Measurements from ENCODE around the gene PSMB3. TPM values are rescaled to one million over a fixed set of nuclear protein-coding genes. Genes with fewer than 3 reads are reported as not detected.
A peak's percentile ranks its signal among the peaks of the same experiment; 100 is the strongest.

Gene PSMB3
- total and polyA plus RNA-seq, 2 experiments from 2014 or later = 166 to 379 TPM

DNA sequence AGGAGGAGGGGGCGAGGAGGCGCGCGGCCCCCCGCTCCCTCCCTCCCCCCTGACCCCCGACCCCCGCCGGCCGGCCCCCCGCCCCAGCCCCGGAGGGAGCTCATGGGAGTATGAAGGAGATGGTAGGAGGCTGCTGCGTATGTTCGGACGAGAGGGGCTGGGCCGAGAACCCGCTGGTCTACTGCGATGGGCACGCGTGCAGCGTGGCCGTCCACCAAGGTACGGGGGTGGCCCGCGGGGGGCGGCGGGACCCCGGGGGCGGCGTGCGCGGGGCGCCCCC lies 47.1 kb upstream of the PSMB3 start:
- TF ChIP-seq, protein P1, sequence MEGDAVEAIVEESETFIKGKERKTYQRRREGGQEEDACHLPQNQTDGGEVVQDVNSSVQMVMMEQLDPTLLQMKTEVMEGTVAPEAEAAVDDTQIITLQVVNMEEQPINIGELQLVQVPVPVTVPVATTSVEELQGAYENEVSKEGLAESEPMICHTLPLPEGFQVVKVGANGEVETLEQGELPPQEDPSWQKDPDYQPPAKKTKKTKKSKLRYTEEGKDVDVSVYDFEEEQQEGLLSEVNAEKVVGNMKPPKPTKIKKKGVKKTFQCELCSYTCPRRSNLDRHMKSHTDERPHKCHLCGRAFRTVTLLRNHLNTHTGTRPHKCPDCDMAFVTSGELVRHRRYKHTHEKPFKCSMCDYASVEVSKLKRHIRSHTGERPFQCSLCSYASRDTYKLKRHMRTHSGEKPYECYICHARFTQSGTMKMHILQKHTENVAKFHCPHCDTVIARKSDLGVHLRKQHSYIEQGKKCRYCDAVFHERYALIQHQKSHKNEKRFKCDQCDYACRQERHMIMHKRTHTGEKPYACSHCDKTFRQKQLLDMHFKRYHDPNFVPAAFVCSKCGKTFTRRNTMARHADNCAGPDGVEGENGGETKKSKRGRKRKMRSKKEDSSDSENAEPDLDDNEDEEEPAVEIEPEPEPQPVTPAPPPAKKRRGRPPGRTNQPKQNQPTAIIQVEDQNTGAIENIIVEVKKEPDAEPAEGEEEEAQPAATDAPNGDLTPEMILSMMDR (IDR thresholded peaks at IDR 0.05; ENCODE audit: low read depth, low read length) = no peak
- H3K9me3 ChIP-seq (ENCODE audit: low read depth) = no peaks in the 10 kb centered on the region
- H3K4me1 ChIP-seq (ENCODE audit: low read depth) = peaks cover 4% of the 10 kb centered on the region
- H3K36me3 ChIP-seq = no peaks in the 10 kb centered on the region
- H3K27me3 ChIP-seq = peaks cover 15% of the 10 kb centered on the region
- peak overlapping the region; percentile 75 for H3K27ac ChIP-seq
- DNase-seq (ENCODE audit: low read depth in 1 of 2, low spot score in 1 of 2) = no peak
- peak overlapping the region; percentile 95 for H3K4me3 ChIP-seq

DNA sequence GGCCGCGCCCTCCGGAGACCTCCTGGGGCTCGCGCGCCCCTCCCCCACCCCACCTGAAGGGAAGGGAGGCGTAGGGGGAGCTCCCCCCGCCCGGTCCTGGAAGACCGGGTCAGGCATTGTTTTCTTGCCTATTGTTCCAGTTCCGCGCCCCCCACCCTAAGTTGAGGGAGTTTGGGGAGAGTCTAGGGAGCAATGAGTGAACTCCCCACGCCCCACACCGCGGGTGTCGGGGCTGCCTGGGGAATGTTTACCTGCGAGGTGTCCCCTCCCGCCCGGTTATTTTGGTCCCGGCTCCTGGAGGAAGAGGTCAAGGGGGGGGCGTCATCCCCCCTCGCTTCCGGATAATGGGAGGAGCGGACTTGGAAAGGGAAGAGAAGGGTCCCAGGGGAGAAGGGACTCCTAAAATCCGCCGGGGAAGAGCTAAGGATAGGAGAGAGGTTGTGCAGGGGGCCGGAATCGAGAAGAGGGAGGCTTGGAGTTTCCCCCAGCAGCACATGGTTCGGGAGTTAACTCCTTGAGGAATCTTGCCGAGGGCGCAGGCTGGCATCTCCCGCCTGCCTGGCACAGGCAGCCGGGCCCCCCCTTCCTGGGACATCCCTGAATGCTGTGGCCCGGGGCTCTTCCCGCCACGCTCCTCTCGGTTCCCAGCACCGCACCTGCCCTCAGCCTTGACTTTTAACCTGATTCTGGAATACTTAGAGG lies 46.6 kb upstream of the PSMB3 start:
- Histone ChIP-seq H3K27ac (peak overlapping the region; percentile 75), H3K4me3 (peak overlapping the region; percentile 95), H3K27me3 (peaks cover 11% of the 10 kb centered on the region), H3K9me3 (ENCODE audit: low read depth) (no peaks in the 10 kb centered on the region), H3K36me3 (no peaks in the 10 kb centered on the region), H3K4me1 (ENCODE audit: low read depth) (peaks cover 5% of the 10 kb centered on the region)
- TF ChIP-seq, protein P1 (IDR thresholded peaks at IDR 0.05; ENCODE audit: low read depth, low read length) = no peak
- DNase-seq (ENCODE audit: low read depth in 1 of 2, low spot score in 1 of 2) = peak; percentile 43 to 53

DNA sequence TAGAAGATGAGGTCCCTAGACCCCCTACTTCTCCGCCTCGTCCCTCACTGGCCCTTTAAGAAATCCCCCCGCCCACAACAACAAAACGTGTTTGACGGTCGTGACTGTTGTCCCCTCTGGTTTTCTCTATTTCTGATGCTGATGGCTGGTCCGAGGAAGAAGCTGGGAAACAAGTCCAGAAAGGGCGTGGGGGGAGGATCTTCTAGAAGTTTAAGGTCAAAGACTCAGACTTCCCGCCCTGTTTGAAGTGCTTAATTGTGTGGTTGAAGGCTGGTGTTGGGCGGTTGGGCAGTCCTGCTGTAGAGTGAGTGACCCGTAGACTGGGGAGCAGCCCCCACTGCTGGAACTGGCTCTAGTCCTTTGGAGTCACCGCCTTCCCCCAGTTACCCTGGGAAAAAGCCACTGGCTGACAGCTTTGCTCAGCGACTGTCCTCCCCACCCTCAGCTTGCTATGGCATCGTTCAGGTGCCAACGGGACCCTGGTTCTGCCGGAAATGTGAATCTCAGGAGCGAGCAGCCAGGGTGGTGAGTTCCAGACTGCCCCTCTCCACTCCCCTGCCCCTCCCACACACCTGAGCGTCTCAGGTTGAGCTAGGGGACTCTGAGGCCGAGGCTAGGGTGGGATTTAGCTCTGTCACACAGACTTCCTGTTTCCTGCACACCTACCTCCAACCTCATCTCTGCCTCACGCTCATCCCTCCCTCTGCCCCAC lies 45.9 kb upstream of the PSMB3 start:
- peak in 1 of 2 donors; percentile 19 for DNase-seq (ENCODE audit: low read depth in 1 of 2, low spot score in 1 of 2)
- Histone ChIP-seq H3K9me3 (ENCODE audit: low read depth) (no peaks in the 10 kb centered on the region), H3K27ac (no peak overlapping the region), H3K4me1 (ENCODE audit: low read depth) (peaks cover 8% of the 10 kb centered on the region), H3K36me3 (no peaks in the 10 kb centered on the region), H3K27me3 (peaks cover 4% of the 10 kb centered on the region), H3K4me3 (peak overlapping the region; percentile 95)
- TF ChIP-seq, protein P1 (IDR thresholded peaks at IDR 0.05; ENCODE audit: low read depth, low read length) = no peak

DNA sequence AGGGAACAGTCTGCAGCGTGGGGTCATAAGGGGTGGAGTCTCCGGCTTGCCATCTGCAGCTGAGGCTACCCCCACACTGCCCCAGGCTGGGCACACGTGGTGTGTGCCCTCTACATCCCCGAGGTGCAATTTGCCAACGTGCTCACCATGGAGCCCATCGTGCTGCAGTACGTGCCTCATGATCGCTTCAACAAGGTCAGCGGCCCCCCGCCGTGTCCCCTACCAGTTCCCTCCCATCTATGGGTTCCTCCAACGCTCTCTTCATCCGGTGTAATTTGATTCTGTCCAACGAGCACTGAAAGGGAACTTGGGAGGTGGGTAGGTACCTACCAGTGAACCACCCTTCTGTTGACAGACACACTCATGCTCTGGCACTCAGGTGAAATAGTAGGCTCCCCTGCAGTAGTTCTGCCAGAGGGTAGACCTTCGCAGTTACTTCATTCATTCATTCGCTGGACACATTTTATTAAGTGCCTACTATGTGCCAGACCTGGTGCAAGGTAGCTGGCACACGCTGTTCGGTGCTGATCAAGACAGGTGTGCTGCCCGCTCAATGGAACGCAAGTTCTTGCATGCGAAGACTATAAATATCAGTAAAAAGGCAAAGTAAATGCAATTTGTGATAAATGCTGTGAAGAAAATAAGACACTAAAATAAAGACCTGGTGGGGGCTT lies 44.7 kb upstream of the PSMB3 start:
- no peak overlapping the region for H3K27ac ChIP-seq
- H3K4me1 ChIP-seq (ENCODE audit: low read depth) = peaks cover 17% of the 10 kb centered on the region
- H3K9me3 ChIP-seq (ENCODE audit: low read depth) = no peaks in the 10 kb centered on the region
- H3K4me3 ChIP-seq = no peak overlapping the region
- no peak for DNase-seq (ENCODE audit: low read depth in 1 of 2, low spot score in 1 of 2)
- peaks cover 4% of the 10 kb centered on the region for H3K27me3 ChIP-seq
- TF ChIP-seq, protein P1 (IDR thresholded peaks at IDR 0.05; ENCODE audit: low read depth, low read length) = no peak
- H3K36me3 ChIP-seq = no peaks in the 10 kb centered on the region

DNA sequence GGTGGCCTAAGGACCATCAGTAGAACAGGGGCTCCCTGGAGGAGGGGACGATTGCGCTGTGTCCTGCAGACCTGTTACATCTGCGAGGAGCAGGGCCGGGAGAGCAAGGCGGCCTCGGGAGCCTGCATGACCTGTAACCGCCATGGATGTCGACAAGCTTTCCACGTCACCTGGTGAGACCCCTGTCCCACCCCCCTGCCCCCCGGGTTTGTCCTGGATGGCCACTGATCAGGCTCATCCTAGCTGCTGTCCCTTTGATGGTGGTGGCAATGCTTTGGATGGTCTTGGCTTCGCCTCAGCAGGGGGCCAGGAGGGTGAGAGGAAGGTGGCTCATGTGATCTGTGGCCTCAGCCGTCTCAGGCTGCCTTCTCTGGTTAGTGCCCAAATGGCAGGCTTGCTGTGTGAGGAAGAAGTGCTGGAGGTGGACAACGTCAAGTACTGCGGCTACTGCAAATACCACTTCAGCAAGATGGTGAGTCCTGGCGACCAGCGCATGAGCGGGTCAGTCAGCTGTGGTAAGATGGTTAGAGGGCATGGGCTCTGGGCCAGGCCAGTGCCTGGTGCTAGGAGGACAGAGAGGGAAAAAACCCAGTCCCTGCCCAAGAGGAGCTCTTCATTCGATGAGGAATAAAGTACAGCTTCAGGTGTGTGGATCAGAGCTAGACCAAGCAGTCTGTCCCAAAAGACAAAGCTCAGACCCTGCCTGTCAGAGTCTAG lies 43.3 kb upstream of the PSMB3 start:
- TF ChIP-seq, protein P1 (IDR thresholded peaks at IDR 0.05; ENCODE audit: low read depth, low read length) = no peak
- Histone ChIP-seq H3K27ac (no peak overlapping the region), H3K27me3 (no peaks in the 10 kb centered on the region), H3K4me3 (no peak overlapping the region), H3K9me3 (ENCODE audit: low read depth) (no peaks in the 10 kb centered on the region), H3K4me1 (ENCODE audit: low read depth) (peaks cover 17% of the 10 kb centered on the region), H3K36me3 (peaks cover 6% of the 10 kb centered on the region)
- DNase-seq (ENCODE audit: low read depth in 1 of 2, low spot score in 1 of 2) = no peak

Measured in cardiac muscle cell (in vitro differentiated cells and primary cell).